ENCODE measurements around the gene NLRP1. TPM values are rescaled to one million over a fixed set of nuclear protein-coding genes. Genes with fewer than 3 reads are reported as not detected.

NLRP1 gene
- total RNA-seq, 2 donors from 2014 or later: 11.4 to 16.5 TPM

DNA sequence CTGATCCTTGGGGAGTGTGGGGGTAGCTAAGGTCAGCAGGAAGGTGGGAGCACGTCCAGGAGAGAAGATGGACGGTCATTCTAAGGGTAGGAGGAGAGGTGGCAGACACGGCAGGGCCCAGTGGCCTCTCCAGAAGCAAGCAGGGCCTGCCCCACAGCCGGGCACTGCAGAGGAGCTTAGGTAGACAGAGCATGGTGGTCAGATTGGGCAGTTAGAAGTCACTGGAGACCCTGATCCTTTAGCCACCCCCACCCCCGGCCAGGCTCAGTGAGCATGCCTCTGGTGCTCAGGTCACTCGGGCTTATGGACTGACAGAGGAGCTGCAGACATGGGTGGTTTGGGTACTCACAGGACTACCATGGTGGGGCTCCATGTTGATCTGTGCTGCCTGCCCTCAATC, 26.3 kb downstream of the NLRP1 start:
- Histone ChIP-seq H3K36me3 (peaks cover 9% of the 10 kb centered on the region), H3K4me1 (no peaks in the 10 kb centered on the region), H3K4me3 (no peak overlapping the region), H3K27ac (no peak overlapping the region), H3K27me3 (no peaks in the 10 kb centered on the region), H3K9me3 (no peaks in the 10 kb centered on the region)
- no peak for DNase-seq (ENCODE audit: low spot score)
- TF ChIP-seq, protein P1, sequence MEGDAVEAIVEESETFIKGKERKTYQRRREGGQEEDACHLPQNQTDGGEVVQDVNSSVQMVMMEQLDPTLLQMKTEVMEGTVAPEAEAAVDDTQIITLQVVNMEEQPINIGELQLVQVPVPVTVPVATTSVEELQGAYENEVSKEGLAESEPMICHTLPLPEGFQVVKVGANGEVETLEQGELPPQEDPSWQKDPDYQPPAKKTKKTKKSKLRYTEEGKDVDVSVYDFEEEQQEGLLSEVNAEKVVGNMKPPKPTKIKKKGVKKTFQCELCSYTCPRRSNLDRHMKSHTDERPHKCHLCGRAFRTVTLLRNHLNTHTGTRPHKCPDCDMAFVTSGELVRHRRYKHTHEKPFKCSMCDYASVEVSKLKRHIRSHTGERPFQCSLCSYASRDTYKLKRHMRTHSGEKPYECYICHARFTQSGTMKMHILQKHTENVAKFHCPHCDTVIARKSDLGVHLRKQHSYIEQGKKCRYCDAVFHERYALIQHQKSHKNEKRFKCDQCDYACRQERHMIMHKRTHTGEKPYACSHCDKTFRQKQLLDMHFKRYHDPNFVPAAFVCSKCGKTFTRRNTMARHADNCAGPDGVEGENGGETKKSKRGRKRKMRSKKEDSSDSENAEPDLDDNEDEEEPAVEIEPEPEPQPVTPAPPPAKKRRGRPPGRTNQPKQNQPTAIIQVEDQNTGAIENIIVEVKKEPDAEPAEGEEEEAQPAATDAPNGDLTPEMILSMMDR (IDR thresholded peaks at IDR 0.05): no peak

DNA sequence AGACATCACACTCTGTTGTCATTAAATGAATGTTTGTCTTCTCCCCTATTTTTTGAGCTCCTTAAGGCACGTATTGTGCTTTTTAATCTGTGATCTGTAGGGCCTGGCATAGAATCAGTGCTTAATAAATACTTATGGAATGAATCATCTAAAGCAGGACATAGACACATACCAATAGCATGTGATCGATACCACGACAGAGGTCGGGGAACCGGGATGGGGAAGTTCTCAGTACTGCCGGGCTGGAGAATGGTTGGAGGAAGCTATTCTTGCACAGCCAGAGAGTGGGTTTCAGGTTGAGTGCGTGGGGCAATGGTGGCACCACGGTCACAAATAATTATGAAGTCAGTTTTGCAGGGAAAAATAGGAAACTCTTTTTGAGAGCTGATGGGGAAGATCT, 26.8 kb downstream of the NLRP1 start:
- DNase-seq (ENCODE audit: low spot score): no peak
- Histone ChIP-seq H3K4me1 (no peaks in the 10 kb centered on the region), H3K27ac (no peak overlapping the region), H3K27me3 (no peaks in the 10 kb centered on the region), H3K36me3 (peaks cover 14% of the 10 kb centered on the region), H3K9me3 (no peaks in the 10 kb centered on the region), H3K4me3 (no peak overlapping the region)
- TF ChIP-seq, protein P1 (IDR thresholded peaks at IDR 0.05): no peak

DNA sequence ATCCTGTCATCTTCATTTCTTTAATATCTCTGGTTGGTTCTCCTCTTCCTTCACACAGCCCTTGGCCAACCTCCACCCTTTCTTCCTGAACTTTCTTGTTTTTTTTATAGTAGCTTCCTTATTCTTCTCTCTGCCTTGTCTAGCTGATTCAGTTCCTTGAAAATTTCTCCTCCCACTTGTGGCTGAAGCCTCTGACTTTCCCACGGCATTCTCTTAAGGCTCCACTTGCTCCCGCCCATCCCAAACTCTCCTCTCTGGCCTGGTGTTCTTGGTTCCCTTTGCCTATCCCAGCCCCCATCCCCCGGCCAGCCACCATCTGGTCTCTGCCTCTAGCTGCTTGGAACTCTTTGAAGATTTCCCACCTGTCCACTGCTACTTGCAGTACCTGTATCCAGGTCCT, 29.1 kb downstream of the NLRP1 start:
- no peak overlapping the region for H3K4me3 ChIP-seq
- H3K27ac ChIP-seq: no peak overlapping the region
- DNase-seq (ENCODE audit: low spot score): no peak
- TF ChIP-seq, protein P1 (IDR thresholded peaks at IDR 0.05): no peak
- H3K27me3 ChIP-seq: no peaks in the 10 kb centered on the region
- no peaks in the 10 kb centered on the region for H3K4me1 ChIP-seq
- H3K36me3 ChIP-seq: peaks cover 18% of the 10 kb centered on the region
- no peaks in the 10 kb centered on the region for H3K9me3 ChIP-seq

DNA sequence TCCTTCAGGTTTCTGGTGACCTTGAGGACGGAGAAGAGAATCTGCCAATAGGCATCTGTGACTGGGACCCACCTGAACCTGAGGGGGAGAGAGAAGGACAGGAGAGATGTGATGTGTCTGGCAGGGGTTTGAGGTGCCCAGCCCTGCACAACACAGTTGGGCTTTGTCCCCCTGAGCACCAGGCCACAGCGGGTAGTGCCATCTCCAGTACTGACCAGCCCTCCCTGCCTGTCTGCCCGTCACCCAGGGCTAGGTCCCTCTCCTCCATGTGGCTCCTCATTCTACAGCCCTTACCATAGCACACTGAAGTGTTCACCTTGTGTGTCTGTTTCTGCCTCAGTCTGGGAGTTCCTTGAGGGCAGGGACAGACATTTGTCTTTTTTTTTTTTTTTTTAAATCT, 30.8 kb downstream of the NLRP1 start:
- DNase-seq (ENCODE audit: low spot score): no peak
- Histone ChIP-seq H3K4me1 (no peaks in the 10 kb centered on the region), H3K9me3 (no peaks in the 10 kb centered on the region), H3K27me3 (no peaks in the 10 kb centered on the region), H3K36me3 (peaks cover 25% of the 10 kb centered on the region), H3K27ac (no peak overlapping the region), H3K4me3 (no peak overlapping the region)
- TF ChIP-seq, protein P1 (IDR thresholded peaks at IDR 0.05): no peak

DNA sequence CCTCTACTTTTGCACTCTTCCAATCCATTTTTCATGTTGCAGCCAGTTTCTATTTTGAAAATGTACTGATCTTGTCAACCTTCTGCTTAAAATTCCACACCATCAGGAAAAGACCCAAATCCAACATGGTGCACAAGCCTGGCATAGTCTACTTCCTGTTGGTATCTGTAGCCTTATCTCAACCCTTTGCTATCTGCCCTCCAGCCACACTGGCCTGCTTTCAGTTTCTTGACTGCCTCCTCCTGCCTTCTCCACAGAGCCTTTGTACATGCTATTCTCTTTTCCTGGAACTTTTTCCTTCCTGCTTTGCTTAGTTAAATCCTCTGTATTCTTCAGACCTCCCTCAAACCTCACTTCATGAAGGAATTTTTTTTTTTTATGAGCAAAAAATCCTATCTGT, 31.5 kb downstream of the NLRP1 start:
- TF ChIP-seq, protein P1 (IDR thresholded peaks at IDR 0.05): no peak
- Histone ChIP-seq H3K4me3 (no peak overlapping the region), H3K4me1 (no peaks in the 10 kb centered on the region), H3K27me3 (no peaks in the 10 kb centered on the region), H3K27ac (no peak overlapping the region), H3K36me3 (peaks cover 26% of the 10 kb centered on the region), H3K9me3 (no peaks in the 10 kb centered on the region)
- no peak for DNase-seq (ENCODE audit: low spot score)

Measured in right atrium auricular region (tissue), 2 donors.